Activated CD8-positive, alpha-beta T cell treated with anti-CD3 and anti-CD28 coated beads, Interleukin-2, amount 10 ng/mL, durations not matched to agents 7 days and 5 days (primary cell): Measurements from ENCODE around the gene MYCBP. TPM values are rescaled to one million over a fixed set of nuclear protein-coding genes. Genes with fewer than 3 reads are reported as not detected.

ENCODE experiments used
- ATAC-seq: fragments of 150-1000 bp; cut with Tn5 transposase; one replicate; pipeline ENCODE4 v1.10.0; 2021; ENCODE audit warnings: moderate library complexity
- CTCF ChIA-PET: fragments of 350-600 bp; sonication (Branson Sonifier 250); formaldehyde crosslinking; loops from one replicate; lab custom pipeline; 2021; ENCODE audit warnings: antibody characterized with exemption; lab: Charles Lee
- POLR2A ChIA-PET: fragments of 350-600 bp; sonication (Branson Sonifier 250); formaldehyde crosslinking; loops from one replicate; lab custom pipeline; 2021; ENCODE audit warnings: antibody characterized with exemption; lab: Charles Lee
- DNase-seq: peaks from one replicate; pipeline ENCODE4 v3.0.0-alpha.2; 2020
- H3K27ac Mint-ChIP-seq: one replicate; pipeline ENCODE4 v1.8.0; 2021; ENCODE audit warnings: mild to moderate bottlenecking, mixed read lengths
- H3K27me3 Mint-ChIP-seq: one replicate; pipeline ENCODE4 v1.8.0; 2021; ENCODE audit warnings: low read depth, mixed read lengths
- H3K36me3 Mint-ChIP-seq: one replicate; pipeline ENCODE4 v1.8.0; 2021; ENCODE audit warnings: low read depth, mixed read lengths
- H3K4me1 Mint-ChIP-seq: one replicate; pipeline ENCODE4 v1.8.0; 2021; ENCODE audit warnings: low read depth, mixed read lengths
- H3K4me3 Mint-ChIP-seq: one replicate; pipeline ENCODE4 v1.8.0; 2021; ENCODE audit warnings: mild to moderate bottlenecking, mixed read lengths
- H3K9me3 Mint-ChIP-seq: one replicate; pipeline ENCODE4 v1.8.0; 2022; ENCODE audit warnings: mixed read lengths; ENCODE audit not compliant: insufficient read depth
- total RNA-seq, 2 experiments: library from RNA; stranded (reverse); gene quantifications; one replicate each; pipeline ENCODE4 v1.2.3, GENCODE V29; 2021

Gene MYCBP
- total RNA-seq, 2 experiments from 2014 or later, result 52.7 to 61.1 TPM

- ATAC-seq (peak; percentile 92), DNase-seq (peak; percentile 73)
- ChIA-PET CTCF (interaction anchor here (0.6 to 3.2 kb wide), 19 partner anchors 10 to 983 kb away, joined by 3 to 21 read pairs (median 5); partner anchors contain the start of gene MYCBP), POLR2A (no interaction called here)
- Mint-ChIP-seq H3K27ac (no peak overlapping the region), H3K9me3 (no peaks in the 10 kb centered on the region), H3K4me1 (no peaks in the 10 kb centered on the region), H3K4me3 (no peak overlapping the region), H3K36me3 (peaks cover 12% of the 10 kb centered on the region), H3K27me3 (peaks cover 19% of the 10 kb centered on the region)
Measured at GRCh38 chr1:38834937-38835827, 38.0 kb downstream of the MYCBP start.

DNA sequence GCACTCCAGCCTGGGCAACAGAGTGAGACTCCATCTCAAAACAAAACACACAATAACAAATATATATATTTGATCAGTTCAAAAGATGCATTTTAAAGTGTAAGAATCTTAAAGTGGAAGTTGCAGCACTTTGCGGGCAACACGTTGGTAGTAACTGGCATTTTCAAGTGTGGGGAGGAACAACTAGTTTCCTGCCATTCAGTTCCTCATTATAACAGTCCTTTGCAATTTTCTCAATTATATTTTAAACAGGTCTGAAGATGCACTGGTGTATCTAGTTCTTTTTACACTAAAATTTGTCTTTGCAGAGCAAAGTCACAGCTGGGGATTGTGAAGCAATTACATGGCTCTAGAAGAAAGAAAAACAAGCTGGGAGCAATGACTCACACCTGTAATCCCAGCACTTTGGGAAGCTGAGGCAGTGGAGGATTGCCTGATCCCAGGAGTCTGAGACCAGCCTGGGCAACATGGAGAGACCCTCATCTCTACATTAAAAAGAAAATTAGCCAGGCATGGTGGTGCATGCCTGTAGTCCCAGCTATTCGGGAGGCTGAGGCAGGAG, 38.8 kb downstream of the MYCBP start:
- Mint-ChIP-seq H3K9me3 (no peaks in the 10 kb centered on the region), H3K4me3 (no peak overlapping the region), H3K27me3 (peaks cover 22% of the 10 kb centered on the region), H3K27ac (no peak overlapping the region), H3K4me1 (no peaks in the 10 kb centered on the region), H3K36me3 (peaks cover 9% of the 10 kb centered on the region)
- ChIA-PET CTCF (interaction anchor here (1.1 to 3.2 kb wide), 8 partner anchors 9 to 807 kb away, joined by 3 to 21 read pairs (median 8); no protein-coding TSS in a partner anchor), POLR2A (no interaction called here)
- no peak for ATAC-seq
- no peak for DNase-seq

DNA sequence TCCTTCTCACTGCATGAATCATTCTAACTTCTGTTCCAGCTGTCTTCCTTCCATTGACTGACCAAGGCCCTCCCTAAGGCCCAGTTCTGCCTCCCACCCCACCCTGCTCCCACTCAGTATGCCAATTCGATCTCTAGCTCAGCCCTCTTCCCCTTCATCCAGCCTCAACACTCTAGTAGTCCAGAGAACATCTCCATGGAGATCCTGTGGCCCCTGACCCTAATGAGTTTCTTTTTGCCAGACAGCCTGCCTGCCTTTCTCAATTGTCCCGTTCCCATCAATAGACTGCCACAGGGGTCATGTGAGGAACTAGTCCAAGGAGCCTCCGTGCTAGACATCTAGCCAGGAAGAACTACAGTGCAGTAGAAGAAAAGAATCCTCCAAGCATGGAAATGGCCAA, 40.0 kb downstream of the MYCBP start:
- Mint-ChIP-seq H3K27ac (no peak overlapping the region), H3K4me1 (no peaks in the 10 kb centered on the region), H3K9me3 (no peaks in the 10 kb centered on the region), H3K4me3 (no peak overlapping the region), H3K27me3 (peaks cover 25% of the 10 kb centered on the region), H3K36me3 (no peaks in the 10 kb centered on the region)
- ChIA-PET POLR2A (no interaction called here), CTCF (no interaction called here)
- no peak for ATAC-seq
- no peak for DNase-seq

- CTCF ChIA-PET, result no interaction called here
- H3K4me3 Mint-ChIP-seq, result no peak overlapping the region
- H3K36me3 Mint-ChIP-seq, result no peaks in the 10 kb centered on the region
Measured at GRCh38 chr1:38832370-38832734, 40.8 kb downstream of the MYCBP start.

DNA sequence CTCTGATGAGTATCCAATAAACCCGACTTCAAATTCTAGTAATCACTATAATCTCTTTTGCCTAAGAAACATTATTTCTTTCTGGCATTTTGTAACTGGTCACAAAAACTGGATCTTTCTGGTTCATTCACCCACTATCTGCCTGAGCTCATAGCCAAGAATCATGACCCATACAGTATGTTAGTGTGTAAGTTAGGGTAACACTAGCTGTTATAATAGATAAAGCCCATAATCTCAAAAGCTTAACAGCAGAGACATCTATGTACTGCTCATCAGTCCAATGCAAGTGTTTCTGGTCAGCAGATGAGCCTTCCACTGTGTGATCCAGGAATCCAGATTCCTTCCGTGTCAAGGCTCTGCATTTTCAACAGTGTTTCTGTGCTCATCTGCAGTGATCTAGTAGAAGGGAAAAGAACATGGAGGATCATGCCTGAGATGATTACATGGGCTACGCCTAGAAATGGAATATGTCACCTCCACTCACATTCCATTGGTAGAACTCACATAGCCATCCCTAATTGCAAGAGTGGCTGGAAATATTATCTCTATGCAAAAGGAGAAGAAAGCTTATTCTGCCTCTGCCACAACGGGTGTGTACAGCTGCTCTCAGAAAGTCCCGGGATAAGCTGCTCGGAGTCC, 41.3 kb downstream of the MYCBP start:
- Mint-ChIP-seq H3K27me3 (peaks cover 32% of the 10 kb centered on the region), H3K9me3 (no peaks in the 10 kb centered on the region), H3K36me3 (no peaks in the 10 kb centered on the region), H3K4me3 (no peak overlapping the region), H3K4me1 (no peaks in the 10 kb centered on the region), H3K27ac (no peak overlapping the region)
- POLR2A ChIA-PET, result no interaction called here
- no peak for DNase-seq
- CTCF ChIA-PET, result no interaction called here
- ATAC-seq, result no peak

More at GRCh38 chr1:38832370-38832734, 40.8 kb downstream of the MYCBP start:
- no peaks in the 10 kb centered on the region for H3K4me1 Mint-ChIP-seq
- H3K27ac Mint-ChIP-seq, result no peak overlapping the region
- no peaks in the 10 kb centered on the region for H3K9me3 Mint-ChIP-seq
- DNase-seq (no peak), ATAC-seq (no peak)
- H3K27me3 Mint-ChIP-seq, result peaks cover 27% of the 10 kb centered on the region
- POLR2A ChIA-PET, result no interaction called here

GRCh38 chr1:38829368-38829767, 43.8 kb downstream of the MYCBP start:
- CTCF ChIA-PET, result interaction anchor here (0.8 to 1.2 kb wide), 2 partner anchors 10 kb away, joined by 3 to 4 read pairs; no protein-coding TSS in a partner anchor
- Mint-ChIP-seq H3K27me3 (peaks cover 41% of the 10 kb centered on the region), H3K4me3 (no peak overlapping the region), H3K27ac (no peak overlapping the region), H3K4me1 (no peaks in the 10 kb centered on the region), H3K9me3 (no peaks in the 10 kb centered on the region), H3K36me3 (no peaks in the 10 kb centered on the region)
- no peak for DNase-seq
- ATAC-seq, result no peak
- POLR2A ChIA-PET, result no interaction called here

DNA sequence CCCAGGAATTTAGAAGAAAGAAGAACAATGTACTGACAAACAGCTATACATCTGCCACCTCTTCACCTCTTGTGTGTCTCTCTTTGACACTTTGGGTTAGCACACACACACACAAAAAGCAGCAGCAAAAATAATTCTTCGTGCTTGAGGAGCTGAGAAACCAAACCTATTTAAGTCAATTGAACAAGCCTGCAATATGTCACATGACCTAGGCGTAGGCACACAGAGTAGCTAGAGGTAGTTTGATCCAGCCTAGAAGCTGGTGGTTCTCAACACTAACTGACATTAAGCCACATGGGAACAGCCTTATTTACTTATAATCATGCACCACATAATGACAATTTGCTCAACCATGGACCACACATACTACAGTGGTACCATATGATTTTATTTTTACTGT, 45.8 kb downstream of the MYCBP start:
- H3K36me3 Mint-ChIP-seq, result no peaks in the 10 kb centered on the region
- ChIA-PET CTCF (interaction anchor here (1.5 kb wide), 1 partner anchor 8 kb away, joined by 7 read pairs; no protein-coding TSS in a partner anchor), POLR2A (no interaction called here)
- no peak overlapping the region for H3K4me3 Mint-ChIP-seq
- DNase-seq (no peak), ATAC-seq (no peak)
- H3K27me3 Mint-ChIP-seq, result peaks cover 39% of the 10 kb centered on the region
- H3K4me1 Mint-ChIP-seq, result no peaks in the 10 kb centered on the region
- H3K27ac Mint-ChIP-seq, result no peak overlapping the region
- no peaks in the 10 kb centered on the region for H3K9me3 Mint-ChIP-seq

DNA sequence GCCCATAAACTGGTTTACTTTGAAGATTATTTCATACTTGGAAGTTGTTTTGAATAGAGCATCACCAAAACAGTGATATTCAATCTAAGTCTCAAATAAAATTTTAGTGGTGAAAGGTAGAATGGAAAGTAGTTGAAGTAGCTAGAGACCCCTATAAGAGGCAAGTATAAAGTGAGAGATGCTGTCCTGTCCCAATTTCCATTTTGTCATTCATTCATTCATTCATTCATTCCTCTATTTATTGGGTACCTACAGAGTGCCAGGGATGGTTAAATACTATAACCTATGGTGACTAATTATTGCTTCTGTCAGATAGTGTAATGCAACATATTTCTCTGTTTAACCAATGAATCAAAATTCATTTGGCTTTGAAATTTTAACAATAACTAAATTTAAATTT, 46.3 kb downstream of the MYCBP start:
- Mint-ChIP-seq H3K27me3 (peaks cover 39% of the 10 kb centered on the region), H3K9me3 (no peaks in the 10 kb centered on the region), H3K27ac (no peak overlapping the region), H3K4me3 (no peak overlapping the region), H3K4me1 (no peaks in the 10 kb centered on the region), H3K36me3 (no peaks in the 10 kb centered on the region)
- ChIA-PET POLR2A (no interaction called here), CTCF (interaction anchor here (1.5 kb wide), 1 partner anchor 8 kb away, joined by 7 read pairs; no protein-coding TSS in a partner anchor)
- DNase-seq (no peak), ATAC-seq (no peak)

DNA sequence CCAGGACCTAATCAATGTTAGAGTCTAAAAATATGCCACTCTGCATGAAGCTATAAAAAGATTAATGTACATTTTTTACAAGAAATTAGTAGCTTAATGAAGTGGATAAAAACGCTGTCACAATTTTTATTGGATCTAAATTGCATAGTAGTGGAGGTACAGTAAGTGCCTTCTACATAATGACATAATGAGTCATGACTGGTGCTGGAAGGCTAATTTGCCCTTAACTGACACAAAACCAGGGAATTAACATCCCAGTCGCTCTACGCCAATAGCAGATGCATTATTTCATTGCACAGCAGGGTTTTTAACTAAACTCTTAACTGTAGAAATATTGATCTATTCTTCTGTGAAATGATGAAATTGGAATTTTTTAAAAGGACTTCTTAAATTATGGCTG, 46.9 kb downstream of the MYCBP start:
- Mint-ChIP-seq H3K36me3 (no peaks in the 10 kb centered on the region), H3K9me3 (no peaks in the 10 kb centered on the region), H3K4me3 (no peak overlapping the region), H3K27ac (no peak overlapping the region), H3K27me3 (peaks cover 42% of the 10 kb centered on the region), H3K4me1 (no peaks in the 10 kb centered on the region)
- DNase-seq (no peak), ATAC-seq (no peak)
- POLR2A ChIA-PET, result no interaction called here
- CTCF ChIA-PET, result interaction anchor here (1.5 kb wide), 1 partner anchor 7 kb away, joined by 7 read pairs; no protein-coding TSS in a partner anchor

DNA sequence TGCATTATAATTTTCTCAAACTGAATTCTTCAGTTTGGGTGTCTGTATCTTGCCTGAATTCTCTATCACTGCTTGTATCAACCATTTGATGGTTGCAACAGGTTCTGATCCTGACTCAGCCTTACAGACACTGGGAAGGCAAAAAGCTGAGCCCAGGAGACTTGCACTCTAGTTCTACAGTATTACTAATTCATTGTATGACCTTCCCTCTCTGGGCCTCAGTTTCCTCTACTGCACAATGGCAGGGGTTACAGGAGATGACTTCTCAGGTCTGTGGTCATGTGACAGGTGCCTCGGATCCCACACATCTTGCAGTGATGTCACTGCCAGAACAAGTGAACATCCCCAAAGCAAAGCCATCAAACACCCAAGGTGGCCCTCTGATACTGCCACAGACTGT, 52.3 kb downstream of the MYCBP start:
- DNase-seq (no peak), ATAC-seq (no peak)
- Mint-ChIP-seq H3K27ac (no peak overlapping the region), H3K36me3 (no peaks in the 10 kb centered on the region), H3K27me3 (peaks cover 53% of the 10 kb centered on the region), H3K4me3 (no peak overlapping the region), H3K4me1 (peaks cover under 1% of the 10 kb centered on the region), H3K9me3 (no peaks in the 10 kb centered on the region)
- ChIA-PET POLR2A (no interaction called here), CTCF (interaction anchor here (1.1 kb wide), 1 partner anchor 271 kb away, joined by 3 read pairs; no protein-coding TSS in a partner anchor)

- DNase-seq (no peak), ATAC-seq (no peak)
- Mint-ChIP-seq H3K27me3 (peaks cover 53% of the 10 kb centered on the region), H3K4me3 (no peak overlapping the region), H3K9me3 (no peaks in the 10 kb centered on the region), H3K27ac (no peak overlapping the region), H3K36me3 (no peaks in the 10 kb centered on the region), H3K4me1 (peaks cover 5% of the 10 kb centered on the region)
- POLR2A ChIA-PET, result interaction anchor here (0.6 kb wide), 1 partner anchor 165 kb away, joined by 3 read pairs; no protein-coding TSS in a partner anchor
- CTCF ChIA-PET, result interaction anchor here (0.8 to 1.8 kb wide), 9 partner anchors 8 to 273 kb away, joined by 3 to 7 read pairs (median 4); no protein-coding TSS in a partner anchor
Measured at GRCh38 chr1:38819516-38819915, 53.6 kb downstream of the MYCBP start.
